ENCODE results near the gene ALLC.

DNA sequence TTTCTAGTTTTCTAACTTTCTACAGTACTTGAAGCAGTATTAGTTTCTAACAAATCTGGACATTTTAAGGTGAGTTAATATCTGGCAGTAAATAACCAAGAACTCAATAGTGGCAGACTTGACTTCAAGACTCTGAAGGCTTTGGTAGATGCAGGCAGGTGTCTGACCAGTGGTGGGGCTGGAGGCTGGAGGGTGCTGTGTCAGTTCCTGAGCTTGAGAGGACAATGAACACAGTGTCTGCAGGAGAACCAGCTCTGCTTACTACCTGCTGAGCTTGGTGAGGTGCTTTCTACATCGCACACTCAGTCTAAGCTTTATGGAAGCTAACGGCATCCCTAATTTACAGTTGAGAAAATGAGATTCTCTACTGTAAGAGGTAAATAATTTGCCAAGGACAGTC lies 21.2 kb downstream of the ALLC start:
- TF ChIP-seq, protein P1, sequence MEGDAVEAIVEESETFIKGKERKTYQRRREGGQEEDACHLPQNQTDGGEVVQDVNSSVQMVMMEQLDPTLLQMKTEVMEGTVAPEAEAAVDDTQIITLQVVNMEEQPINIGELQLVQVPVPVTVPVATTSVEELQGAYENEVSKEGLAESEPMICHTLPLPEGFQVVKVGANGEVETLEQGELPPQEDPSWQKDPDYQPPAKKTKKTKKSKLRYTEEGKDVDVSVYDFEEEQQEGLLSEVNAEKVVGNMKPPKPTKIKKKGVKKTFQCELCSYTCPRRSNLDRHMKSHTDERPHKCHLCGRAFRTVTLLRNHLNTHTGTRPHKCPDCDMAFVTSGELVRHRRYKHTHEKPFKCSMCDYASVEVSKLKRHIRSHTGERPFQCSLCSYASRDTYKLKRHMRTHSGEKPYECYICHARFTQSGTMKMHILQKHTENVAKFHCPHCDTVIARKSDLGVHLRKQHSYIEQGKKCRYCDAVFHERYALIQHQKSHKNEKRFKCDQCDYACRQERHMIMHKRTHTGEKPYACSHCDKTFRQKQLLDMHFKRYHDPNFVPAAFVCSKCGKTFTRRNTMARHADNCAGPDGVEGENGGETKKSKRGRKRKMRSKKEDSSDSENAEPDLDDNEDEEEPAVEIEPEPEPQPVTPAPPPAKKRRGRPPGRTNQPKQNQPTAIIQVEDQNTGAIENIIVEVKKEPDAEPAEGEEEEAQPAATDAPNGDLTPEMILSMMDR (IDR thresholded peaks at IDR 0.05), result no peak
- TF ChIP-seq POLR2AphosphoS5 (IDR thresholded peaks at IDR 0.05), result no peak
- no peak for TF ChIP-seq POLR2A (IDR thresholded peaks at IDR 0.05)
- no peak for TF ChIP-seq EP300 (IDR thresholded peaks at IDR 0.05; ENCODE audit: low read depth)

Measured in transverse colon (tissue), 4 donors.